NCI-H1417 (cell line): ENCODE measurements around the gene RCC2.
"Not testable (repeated sequence)": the region's sequence is repeated elsewhere in the genome, so short reads cannot be mapped to it uniquely, and the experiment has no call there.

Experiments used
- DNase-seq, 3 experiments: peaks; one replicate each; lab custom pipeline; 2025; lab: John Stamatoyannopoulos, UW

Gene RCC2

GRCh38 chr1:17439250-17440073 is at the start of gene RCC2:
RCC2 (minus strand) TSS chr1:17439677; CDS start chr1:17438514, 1,163 bp downstream.
- DNase-seq = peak; percentile 81 to 90 (median 82)

DNA sequence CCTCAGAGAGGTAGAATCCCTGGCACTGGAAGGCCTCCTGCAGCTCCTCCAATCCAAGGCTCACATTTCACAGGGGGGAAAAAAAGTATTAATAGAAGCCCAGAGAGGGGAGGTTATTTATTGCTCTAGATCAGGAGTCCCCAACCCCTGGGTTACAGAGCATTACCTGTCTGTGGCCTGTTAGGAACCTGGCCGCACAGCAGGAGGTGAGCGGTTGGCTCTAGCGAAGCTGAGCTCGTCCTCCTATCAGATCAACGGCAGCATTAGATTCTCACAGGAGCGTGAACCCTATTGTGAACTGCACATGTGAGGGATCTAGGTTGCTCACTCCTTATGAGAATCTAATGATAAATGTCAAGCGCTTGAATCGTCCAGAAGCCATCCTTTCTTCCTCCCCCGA is 46.8 kb upstream of the RCC2 start:
- no peak for DNase-seq

GRCh38 chr1:17485281-17485680 is 45.8 kb upstream of the RCC2 start:
- DNase-seq = no peak

GRCh38 chr1:17481981-17482380 is 42.5 kb upstream of the RCC2 start:
- DNase-seq = not testable (repeated sequence)

DNA sequence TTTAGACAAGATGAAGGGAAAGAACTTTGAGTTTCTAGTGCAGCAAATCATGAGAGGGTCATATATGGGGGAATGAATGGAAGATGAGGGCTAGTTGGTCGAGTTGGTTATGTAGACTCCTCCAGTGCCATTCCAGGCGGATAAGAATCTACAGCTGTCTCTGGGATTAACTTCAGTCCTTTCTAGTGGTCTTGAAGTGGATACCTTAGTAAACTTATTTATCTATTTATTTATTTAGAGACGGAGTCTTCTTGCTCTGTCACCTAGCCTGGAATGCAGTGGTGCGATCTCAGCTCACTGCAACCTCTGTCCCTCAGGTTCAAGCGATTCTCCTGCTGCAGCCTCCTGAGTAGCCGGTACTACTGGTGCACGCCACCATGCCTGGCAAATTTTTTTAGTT is 41.4 kb upstream of the RCC2 start:
- DNase-seq = no peak

- DNase-seq = no peak
Measured at GRCh38 chr1:17475752-17476151, 36.3 kb upstream of the RCC2 start.

DNA sequence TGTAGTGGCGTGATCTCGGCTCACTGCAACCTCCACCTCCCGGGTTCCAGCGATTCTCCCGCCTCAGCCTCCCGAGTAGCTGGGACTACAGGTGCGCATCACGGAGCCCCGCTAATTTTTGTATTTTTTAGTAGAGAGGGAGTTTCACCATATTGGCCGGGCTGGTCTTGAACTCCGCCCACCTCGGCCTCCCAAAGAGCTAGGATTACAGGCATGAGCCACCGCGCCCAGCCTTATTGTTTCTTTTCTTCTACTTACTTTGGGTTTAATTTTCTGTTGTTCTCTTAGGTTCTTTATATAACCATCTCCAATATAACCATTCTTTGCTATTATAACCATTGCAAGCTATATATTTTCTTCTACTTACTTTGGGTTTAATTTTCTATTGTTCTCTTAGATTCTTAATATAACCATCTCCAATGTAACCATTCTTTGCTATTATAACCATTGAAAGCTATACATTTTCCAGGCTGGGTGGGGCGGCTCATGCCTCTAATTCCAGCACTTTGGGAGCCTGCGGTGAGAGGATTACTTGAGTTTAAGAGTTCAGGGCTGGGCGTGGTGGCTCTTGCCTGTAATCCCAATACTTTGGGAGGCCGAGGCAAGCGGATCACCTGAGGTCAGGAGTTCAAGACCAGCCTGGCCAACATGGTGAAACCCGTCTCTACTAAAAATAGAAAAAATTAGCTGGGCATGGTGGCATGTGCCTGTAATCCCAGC is 35.5 kb upstream of the RCC2 start:
- not testable (repeated sequence) for DNase-seq

GRCh38 chr1:17472814-17473213 is 33.3 kb upstream of the RCC2 start:
- DNase-seq = no peak

DNA sequence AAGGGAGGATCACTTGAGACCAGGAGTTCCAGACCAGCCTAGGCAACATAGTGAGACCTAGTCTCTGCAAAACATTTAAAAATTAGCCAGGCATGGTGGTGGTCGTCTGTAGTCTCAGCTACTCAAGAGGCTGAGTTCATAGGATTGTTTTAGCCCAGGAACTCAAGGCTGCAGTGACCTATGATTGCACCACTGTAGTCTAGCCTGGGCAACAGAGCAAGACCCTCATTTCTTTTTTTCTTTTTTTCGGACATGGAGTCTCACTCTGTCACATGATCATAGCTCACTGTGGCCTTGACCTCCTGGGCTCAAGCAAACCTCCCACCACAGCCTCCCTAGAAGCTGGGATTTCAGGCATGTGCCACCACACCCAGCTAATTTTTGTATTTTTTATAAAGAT is 31.9 kb upstream of the RCC2 start:
- no peak for DNase-seq

DNA sequence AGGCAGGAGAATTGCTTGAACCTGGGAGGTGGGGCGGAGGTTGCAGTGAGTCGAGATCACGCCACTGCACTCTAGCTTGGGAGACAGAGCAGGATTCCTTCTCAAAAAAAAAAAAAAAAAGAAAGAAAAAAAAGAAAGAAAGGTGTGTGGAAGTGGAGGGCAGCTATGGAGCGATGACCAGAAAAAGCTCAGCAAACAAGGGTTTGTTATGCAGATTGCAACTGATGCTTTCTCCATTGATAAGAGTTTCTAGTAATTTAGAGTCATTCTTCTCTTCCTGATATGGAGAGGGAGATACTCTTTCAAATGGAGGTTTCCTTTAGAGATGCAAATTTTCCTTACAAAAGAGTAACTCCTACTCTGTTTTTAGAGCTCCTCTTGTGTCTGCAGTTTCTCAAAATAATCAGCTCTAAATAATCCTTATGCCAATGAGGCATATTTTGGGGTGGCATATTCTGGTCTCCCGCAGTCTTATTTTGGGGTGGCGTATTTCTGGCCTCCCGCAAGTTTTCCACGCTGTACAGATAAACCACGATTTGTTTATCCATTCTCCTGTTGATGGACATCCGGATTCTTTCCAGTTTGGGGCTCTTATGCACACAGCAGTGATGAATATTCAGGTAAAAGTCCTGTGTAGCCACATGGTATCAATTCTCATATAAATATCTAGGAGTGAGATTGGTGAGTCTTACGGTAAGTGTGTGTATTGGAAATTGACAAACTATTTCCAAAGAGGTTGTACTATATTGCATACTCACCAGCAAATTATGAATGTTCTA is 30.7 kb upstream of the RCC2 start:
- no peak for DNase-seq

GRCh38 chr1:17468357-17469265 is 29.1 kb upstream of the RCC2 start:
- not testable (repeated sequence) for DNase-seq

- no peak for DNase-seq
Measured at GRCh38 chr1:17466359-17466758, 26.9 kb upstream of the RCC2 start.

- peak in 1 of 3 experiments; percentile 15 for DNase-seq
Measured at GRCh38 chr1:17465228-17465627, 25.8 kb upstream of the RCC2 start.

GRCh38 chr1:17463991-17464390 is 24.5 kb upstream of the RCC2 start:
- DNase-seq = no peak

DNA sequence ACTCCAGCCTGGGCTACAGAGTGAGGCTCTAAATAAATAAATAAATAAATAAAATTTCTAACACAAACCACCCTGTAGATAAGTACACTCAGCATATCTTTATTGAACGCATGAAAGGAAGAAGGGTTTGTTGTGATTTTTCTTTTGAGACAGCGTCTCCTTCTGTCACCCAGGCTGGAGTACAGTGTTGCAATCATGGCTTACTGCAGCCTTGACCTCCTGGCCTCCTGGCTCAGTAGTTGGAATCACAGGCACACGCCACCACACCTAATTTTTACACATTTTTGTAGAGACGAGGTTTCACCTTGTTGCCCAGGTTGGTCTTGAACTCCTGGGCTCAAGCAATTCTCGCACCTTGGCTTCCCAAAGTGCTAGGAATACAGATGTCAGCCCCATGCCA is 23.2 kb upstream of the RCC2 start:
- no peak for DNase-seq

DNA sequence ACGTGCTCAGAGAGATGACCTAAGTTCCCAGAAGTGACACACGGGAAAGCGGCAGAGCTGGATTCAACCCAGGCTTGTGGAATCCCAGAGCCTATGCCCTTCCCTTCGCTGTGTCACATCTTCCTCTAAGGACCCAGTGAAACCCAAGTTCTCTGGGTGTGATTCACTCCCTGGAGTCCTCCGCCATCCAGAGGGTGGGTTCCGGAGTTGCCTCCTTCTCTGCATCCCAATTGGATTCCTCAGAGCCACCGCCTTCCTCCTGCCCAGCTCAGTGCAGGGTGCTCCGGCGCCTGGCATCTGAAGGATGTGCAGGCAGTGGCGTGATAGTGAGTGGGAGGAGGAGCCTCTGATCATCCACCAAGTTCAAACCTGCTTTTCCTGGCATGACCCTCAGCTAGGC is 20.7 kb upstream of the RCC2 start:
- DNase-seq = no peak

DNA sequence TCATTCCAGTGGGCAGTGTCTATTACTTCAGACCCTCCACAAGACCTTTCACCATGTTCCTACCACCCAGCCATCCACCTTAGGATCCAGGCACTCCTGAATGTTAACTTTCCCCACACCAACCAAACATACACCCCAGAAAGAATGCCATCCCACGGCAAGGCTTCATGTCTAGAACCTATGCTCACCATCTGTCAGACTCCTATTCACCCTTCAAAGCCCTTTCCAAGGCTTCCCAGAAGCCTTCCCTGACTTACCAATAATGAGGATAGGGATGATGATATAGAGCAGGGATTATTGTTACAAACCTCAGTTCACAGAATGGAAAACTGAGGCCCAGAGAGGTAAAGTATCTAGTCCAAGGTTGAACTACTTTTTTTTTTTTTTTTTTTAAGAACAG is 19.3 kb upstream of the RCC2 start:
- no peak for DNase-seq

DNA sequence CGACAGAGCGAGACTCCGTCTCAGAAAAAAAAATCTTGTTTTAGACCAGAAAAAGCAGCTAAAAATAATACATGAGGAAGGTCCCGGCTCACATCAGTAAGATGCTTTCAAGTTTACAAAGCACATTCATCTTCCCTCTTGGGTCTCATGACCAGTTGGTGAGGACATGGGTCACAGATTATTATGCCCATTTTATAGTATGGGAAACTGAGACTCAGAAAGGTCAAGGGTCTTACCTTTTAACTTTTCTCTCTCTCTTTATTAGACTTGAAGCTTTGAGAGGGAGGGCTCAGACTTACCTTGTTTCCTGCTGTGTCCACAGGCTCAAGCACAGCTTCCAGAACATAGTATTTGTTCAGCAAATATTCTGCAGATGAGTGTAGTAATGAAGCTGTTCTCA is 13.2 kb upstream of the RCC2 start:
- DNase-seq = no peak

DNA sequence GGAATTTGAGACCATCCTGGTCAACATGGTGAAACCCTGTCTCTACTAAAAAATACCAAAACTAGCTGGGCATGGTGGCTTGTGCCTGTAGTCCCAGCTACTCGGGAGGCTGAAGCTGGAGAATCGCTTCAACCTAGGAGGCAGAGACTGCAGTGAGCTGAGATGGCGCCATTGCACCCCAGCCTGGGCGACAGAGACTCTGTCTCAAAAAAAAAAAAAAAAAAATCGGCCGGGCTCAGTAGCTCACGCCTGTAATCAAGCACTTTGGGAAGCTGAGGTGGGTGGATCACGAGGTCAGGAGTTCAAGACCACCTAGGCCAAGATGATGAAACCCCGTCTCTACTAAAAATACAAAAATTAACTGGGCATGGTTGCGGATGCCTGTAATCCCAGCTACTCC is 12.7 kb upstream of the RCC2 start:
- DNase-seq = not testable (repeated sequence)

DNA sequence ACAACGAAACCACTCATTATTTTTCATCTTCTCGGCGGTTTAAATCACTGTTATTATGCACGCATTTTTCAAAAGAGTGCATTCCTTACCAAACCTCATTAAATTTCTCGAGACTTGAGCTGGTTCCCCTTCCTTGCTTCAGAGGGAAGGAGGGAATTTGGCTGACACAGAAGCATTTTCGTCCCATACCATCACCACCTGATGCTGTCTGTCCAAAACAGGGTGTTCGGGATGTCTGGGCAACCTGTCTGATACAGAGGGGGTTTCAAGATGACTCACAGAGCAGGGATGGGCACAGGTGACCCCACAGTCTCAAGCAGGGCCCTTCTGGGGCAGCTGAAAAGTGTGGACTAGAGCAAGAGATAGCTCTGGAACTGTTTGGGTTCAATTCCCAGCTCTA is 12.3 kb upstream of the RCC2 start:
- no peak for DNase-seq

DNA sequence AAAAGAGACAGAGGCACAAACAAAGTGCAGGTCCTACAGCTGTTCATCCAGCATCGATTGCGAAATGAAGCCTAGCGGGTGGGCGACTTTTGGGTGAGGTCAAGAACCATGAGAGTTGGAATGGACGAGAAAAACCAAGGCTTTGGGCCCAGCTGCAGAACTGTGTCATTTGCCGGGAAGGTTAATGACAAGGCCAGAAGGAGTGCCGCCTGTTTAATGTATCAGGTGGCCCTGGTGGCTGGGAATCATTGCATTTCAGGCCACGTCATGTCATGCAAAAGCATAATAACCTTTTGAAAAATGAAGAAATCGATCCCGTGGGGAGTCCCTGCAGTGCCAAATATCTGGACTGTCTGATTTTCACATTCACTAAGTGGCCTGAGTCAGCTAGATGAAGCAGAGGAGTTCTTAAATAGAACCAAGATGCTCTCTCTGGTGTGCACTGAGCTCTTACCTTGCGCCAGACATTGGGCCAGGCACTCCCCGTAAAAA is 8.1 kb upstream of the RCC2 start:
- peak in 1 of 3 experiments; percentile 25 for DNase-seq
